Measurements from ENCODE around the gene UTS2R. TPM values are rescaled to one million over a fixed set of nuclear protein-coding genes. Genes with fewer than 3 reads are reported as not detected.
A peak's percentile ranks its signal among the peaks of the same experiment; 100 is the strongest.

Gene UTS2R
- total and polyA plus RNA-seq, 8 donors: not detected

DNA sequence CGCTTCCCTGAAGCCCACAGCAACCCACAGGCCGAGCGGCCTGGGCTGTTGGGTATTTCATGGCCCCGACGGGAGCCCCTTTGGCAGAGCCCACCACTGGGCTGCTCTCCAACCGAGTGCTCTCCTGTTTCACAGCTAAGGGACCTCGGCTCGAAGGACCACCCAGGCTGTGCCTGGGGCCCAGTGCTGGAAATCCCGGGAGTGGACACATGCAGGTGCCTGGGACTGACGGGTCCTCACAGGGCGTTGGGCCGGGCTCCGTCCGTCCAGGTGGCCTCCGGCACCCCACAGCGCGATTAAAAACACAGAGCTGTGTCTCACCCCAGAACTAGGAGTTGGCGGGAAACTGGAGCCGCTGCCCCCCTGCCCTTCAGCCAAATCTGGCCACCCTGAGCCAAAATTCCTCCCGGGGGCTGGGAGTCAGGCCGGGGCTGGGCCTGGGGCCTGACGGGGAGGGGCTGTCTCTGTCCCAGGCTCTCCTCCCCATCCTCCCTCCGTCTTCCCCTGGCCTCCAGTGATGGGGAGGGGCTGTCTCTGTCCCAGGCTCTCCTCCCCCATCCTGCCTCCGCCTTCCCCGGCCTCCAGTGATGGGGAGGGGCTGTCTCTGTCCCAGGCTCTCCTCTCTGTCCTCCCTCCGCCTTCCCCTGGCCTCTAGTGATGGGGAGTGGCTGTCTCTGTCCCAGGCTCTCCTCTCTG lies 14.1 kb downstream of the UTS2R start:
- DNase-seq: peak in 1 of 2 donors; percentile 65
- intact Hi-C loops (cut with DNase I; ENCODE audit: low total_unique reads): no loop called here
- Histone ChIP-seq H3K27me3 (peaks cover 0 to 67% (median 26%) of the 10 kb centered on the region in 3 donors), H3K4me3 (no peak overlapping the region), H3K36me3 (no peaks in the 10 kb centered on the region), H3K27ac (peak overlapping the region in 1 of 5 donors; percentile 56), H3K9me3 (no peaks in the 10 kb centered on the region), H3K4me1 (peaks cover 7 to 46% (median 40%) of the 10 kb centered on the region in 4 donors)
- TF ChIP-seq POLR2AphosphoS5 (IDR thresholded peaks at IDR 0.05) (no peak), POLR2A (IDR thresholded peaks at IDR 0.05) (no peak), EP300 (IDR thresholded peaks at IDR 0.05) (no peak)
- TF ChIP-seq, protein P1, sequence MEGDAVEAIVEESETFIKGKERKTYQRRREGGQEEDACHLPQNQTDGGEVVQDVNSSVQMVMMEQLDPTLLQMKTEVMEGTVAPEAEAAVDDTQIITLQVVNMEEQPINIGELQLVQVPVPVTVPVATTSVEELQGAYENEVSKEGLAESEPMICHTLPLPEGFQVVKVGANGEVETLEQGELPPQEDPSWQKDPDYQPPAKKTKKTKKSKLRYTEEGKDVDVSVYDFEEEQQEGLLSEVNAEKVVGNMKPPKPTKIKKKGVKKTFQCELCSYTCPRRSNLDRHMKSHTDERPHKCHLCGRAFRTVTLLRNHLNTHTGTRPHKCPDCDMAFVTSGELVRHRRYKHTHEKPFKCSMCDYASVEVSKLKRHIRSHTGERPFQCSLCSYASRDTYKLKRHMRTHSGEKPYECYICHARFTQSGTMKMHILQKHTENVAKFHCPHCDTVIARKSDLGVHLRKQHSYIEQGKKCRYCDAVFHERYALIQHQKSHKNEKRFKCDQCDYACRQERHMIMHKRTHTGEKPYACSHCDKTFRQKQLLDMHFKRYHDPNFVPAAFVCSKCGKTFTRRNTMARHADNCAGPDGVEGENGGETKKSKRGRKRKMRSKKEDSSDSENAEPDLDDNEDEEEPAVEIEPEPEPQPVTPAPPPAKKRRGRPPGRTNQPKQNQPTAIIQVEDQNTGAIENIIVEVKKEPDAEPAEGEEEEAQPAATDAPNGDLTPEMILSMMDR (IDR thresholded peaks at IDR 0.05): no peak
- 28 to 47% (median 33%) methylated on average over 14 to 26 of the region's 26 CpGs for whole genome bisulfite sequencing, 5 donors

DNA sequence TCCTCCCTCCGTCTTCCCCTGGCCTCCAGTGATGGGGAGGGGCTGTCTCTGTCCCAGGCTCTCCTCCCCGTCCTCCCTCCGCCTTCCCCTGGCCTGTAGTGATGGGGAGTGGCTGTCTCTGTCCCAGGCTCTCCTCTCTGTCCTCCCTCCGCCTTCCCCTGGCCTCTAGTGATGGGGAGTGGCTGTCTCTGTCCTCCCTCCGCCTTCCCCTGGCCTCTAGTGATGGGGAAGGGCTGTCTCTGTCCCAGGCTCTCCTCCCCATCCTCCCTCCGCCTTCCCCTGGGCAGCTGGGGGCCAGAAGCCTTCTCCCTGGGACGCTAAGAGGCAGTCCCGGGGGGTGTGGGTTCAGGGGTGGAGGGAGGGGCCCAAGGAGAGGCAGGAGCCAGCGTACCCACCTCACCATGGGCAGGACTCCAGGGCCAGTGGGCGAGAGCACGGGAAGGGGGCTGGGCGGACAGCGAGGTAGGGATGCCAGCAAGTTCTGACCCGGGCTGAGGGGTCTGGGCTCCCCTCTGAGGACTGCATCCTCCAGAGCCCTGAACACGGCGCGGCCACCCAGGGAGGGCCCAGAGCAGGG lies 14.8 kb downstream of the UTS2R start:
- H3K9me3 ChIP-seq: no peaks in the 10 kb centered on the region
- 37 to 48% (median 46%) methylated on average over 6 to 17 of the region's 17 CpGs for WGBS, 5 donors
- TF ChIP-seq POLR2AphosphoS5 (IDR thresholded peaks at IDR 0.05) (no peak), EP300 (IDR thresholded peaks at IDR 0.05) (no peak), POLR2A (IDR thresholded peaks at IDR 0.05) (no peak)
- TF ChIP-seq, protein P1 (IDR thresholded peaks at IDR 0.05): no peak
- no peak overlapping the region for H3K4me3 ChIP-seq
- intact Hi-C loops (cut with DNase I; ENCODE audit: low total_unique reads): no loop called here
- peaks cover 0 to 6% (median 3%) of the 10 kb centered on the region in 4 donors for H3K36me3 ChIP-seq
- H3K4me1 ChIP-seq: peaks cover 7 to 39% (median 36%) of the 10 kb centered on the region in 4 donors
- H3K27ac ChIP-seq: no peak overlapping the region
- peak in 1 of 2 donors; percentile 80 for DNase-seq
- H3K27me3 ChIP-seq: peaks cover 0 to 63% (median 26%) of the 10 kb centered on the region in 3 donors

DNA sequence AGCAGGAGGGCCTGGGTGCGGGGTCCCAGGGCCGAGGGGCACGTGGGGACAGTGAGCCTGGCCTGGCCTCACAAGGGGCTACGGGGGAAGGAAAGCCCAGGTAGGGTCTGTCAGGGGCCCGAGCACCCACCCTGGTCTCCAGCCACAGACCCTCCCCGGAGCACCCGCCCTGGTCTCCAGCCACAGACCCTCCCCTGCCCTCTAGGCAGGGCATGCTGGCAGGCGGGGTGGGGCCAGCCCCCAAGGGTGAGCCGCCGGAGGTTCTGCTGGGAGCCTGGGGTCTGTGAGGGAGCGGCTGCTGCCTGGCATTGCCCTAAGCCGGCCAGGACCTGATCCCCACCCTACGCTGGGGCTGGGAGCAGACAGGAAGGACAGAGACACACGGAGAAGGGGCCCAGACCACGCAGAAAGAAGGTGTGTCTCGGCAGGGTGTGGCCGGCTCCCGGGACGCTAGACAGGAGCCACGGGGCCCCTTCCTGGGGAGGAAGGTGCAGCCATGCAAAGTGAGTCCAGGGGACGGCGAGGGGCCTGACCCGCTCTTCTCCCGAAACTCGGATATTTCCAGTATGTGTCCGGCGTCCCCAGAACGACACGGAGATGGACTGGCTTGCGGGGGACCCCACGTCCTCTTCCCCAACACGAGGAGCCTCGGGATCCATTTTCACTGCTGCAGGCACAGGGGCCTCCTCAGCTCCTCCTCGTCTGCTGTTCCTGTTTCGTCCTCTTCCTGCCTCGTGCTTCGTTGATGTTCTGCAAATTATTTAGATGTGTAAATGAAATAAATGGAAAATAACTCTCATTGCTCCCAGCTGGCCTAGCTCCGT lies 15.5 kb downstream of the UTS2R start:
- TF ChIP-seq, protein P1 (IDR thresholded peaks at IDR 0.05): no peak
- TF ChIP-seq POLR2AphosphoS5 (IDR thresholded peaks at IDR 0.05): no peak
- no peak for TF ChIP-seq EP300 (IDR thresholded peaks at IDR 0.05)
- no peak for TF ChIP-seq POLR2A (IDR thresholded peaks at IDR 0.05)
- intact Hi-C loops (cut with DNase I; ENCODE audit: low total_unique reads): no loop called here
- Histone ChIP-seq H3K9me3 (no peaks in the 10 kb centered on the region), H3K27me3 (peaks cover 0 to 63% (median 26%) of the 10 kb centered on the region in 3 donors), H3K4me3 (no peak overlapping the region), H3K4me1 (peaks cover 7 to 38% (median 36%) of the 10 kb centered on the region in 4 donors), H3K36me3 (peaks cover under 1 to 13% (median 10%) of the 10 kb centered on the region in 4 donors), H3K27ac (no peak overlapping the region)
- 35 to 41% (median 37%) methylated on average over 23 to 38 of the region's 38 CpGs for WGBS, 5 donors
- no peak for DNase-seq

DNA sequence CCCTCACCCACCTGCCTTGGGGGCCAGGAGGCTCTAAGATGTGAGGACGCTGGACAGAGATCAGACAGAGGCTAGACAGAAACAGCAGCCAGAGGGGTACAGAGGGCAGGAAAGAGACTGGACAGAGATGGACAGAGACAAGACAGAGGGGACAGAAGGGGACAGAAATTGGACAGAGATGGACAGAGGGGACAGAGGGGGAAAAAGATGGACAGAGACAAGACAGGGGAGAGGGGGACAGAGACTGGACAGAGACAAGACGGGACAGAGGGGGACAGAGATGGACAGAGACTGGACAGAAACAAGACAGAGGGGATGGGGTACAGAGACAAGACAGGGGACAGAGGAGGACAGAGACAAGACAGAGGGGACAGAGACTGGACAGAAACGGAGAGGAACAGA lies 16.1 kb downstream of the UTS2R start:
- DNase-seq: no peak
- TF ChIP-seq POLR2A (IDR thresholded peaks at IDR 0.05): no peak
- TF ChIP-seq, protein P1 (IDR thresholded peaks at IDR 0.05): no peak
- no peak for TF ChIP-seq EP300 (IDR thresholded peaks at IDR 0.05)
- no peak for TF ChIP-seq POLR2AphosphoS5 (IDR thresholded peaks at IDR 0.05)
- H3K4me1 ChIP-seq: peaks cover 7 to 38% (median 36%) of the 10 kb centered on the region in 4 donors
- no peak overlapping the region for H3K27ac ChIP-seq
- intact Hi-C loops (cut with DNase I; ENCODE audit: low total_unique reads): no loop called here
- WGBS, 5 donors: 53 to 74% (median 59%) methylated on average over 3 of the region's 3 CpGs
- H3K27me3 ChIP-seq: peaks cover 0 to 57% (median 26%) of the 10 kb centered on the region in 3 donors
- H3K36me3 ChIP-seq: peaks cover 3 to 20% (median 16%) of the 10 kb centered on the region in 4 donors
- H3K4me3 ChIP-seq: no peak overlapping the region
- no peaks in the 10 kb centered on the region for H3K9me3 ChIP-seq

Data from stomach (tissue), 9 donors.